HG03159 (cell line): Measurements from ENCODE around the gene ZNF646.

ENCODE experiments used
- ATAC-seq: cut with Tn5 transposase; IDR thresholded peaks from one replicate; pipeline ENCODE4 v1.9.1; 2021; ENCODE audit warnings: mild to moderate bottlenecking, moderate library complexity; ENCODE audit not compliant: unreplicated experiment

ZNF646 gene

DNA sequence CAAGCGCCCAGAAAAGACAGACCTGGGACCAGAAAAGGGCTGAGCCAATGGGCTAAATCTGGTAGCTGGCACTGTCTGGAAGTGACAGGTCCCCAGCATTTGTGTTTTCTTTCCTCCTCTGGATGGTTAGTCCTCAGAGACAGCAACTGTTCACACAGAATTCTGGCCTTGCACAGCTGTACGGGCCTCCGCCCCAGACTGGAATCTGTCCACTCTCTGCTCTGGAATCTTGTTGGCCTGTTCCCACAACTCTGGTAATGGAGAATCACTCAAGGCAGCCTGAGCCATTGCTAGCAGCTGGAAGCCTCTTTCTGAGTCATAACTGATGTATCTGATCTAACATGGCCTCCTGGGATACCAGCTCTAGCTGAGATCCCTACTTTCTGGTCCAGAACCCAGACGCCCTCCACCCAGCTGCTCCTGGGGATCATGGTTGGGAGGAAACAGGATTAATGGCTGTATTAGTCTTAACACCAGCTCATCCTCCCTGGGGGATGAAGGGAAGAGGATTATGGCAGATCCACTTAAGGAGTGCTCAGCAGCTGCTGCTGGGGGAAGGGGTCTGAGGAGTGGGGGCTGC, 9.2 kb upstream of the ZNF646 start:
- no peak for ATAC-seq

DNA sequence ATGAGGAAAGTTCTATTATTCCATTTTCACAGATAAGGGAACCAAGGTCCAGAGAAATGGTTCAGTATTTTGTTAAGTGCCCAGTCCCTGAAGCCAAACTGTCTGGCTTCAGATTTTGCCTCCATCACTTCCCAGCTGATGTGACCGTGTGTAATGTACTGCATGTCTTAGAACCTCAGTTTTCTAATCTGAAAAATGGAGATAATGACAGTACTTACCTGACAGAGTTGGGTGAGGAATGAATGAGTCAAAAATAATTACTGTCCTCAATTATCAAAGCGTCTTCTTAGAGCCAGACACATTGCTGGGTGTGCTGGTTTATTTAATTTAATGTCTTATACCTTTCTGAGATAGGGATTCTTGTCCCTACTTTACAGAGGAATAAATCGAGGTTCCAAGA, 6.9 kb upstream of the ZNF646 start:
- ATAC-seq: no peak

DNA sequence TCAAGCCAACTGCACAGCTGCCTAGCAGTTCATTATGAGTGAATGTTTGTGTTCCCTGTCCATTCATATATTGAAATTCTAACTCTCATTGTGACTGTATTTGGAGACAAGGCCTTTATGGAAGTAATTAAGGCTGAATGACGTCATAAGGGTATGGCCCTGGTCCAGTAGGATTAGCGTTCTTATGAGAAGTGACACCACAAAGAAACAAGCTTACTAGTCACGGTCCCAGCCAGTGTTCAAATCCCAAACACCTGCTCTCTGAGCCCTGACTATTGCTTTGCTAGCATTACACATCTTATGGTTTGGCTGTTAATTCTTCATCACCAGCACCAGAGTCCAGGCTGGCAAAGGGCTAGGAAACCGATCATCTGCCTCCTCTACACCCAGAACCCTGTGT, 2.4 kb upstream of the ZNF646 start:
- no peak for ATAC-seq

DNA sequence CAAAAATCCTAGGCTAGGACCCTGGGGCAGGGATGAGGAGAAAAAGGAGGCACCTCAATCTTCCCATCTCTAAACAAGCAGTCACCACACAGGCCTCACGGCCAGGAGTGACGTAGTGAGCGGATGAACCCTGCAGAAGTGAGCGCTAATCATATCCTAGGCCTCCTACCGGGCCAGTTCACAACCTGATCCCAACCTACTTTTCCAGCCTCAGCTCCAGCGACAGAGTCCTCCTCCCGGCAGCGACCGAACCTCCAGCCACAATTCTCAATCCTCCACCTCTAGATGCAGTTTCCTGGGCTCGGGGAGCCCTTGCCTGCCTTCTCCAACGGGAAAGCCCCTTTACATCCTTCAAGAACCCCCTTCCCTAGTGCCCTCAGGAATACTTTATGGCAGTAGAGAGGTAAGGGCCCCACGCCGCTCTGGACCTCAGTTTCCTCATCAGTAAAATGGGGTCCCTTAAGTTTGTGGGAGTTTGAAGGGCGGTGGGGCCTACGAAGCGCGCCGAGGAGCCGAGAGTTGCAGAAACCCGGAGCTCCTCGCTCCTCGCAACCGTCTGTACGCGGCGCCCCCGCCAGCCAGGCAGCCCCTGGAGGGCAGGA, 1.6 kb upstream of the ZNF646 start:
- ATAC-seq: peak; percentile 2

DNA sequence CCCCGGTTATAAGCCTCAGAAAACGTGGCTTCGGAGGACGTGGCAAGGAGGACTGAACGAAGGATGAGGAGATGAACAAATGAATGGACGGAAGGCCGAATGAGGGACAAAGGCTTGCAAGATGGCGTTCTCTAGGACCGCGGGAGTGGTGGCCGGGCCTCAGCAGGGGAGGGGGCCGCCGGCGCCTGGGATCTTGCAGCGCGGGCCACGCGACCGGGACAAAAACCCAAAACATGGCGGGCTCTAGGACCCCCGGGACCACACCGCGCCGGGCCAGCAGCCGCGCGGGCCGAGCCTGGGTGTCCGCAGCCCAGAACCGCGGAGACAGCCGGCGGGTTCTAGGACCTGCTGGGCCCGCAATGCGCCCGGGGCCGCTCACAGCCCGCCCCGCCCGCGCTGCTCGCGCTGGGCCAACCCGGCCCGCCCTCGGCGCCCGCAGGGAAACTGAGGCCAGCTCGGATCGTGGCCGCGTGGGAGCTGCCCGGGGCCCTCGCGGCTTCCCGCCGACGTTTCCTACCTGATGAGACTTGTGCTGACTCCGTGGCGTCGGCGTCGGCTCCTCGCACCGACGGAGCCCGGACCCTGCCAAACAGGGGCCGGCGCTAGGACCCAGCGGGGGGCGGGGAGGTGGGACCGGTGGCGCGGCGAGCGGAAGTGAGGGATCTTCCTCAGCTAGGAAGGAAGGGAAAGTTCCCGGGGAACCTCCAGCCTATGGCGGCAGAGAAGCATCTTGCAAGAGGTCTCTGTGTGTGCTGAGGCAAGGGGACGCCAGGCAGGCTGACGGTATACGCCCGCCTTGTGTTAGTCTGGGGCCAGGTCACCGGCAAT, 866 bp upstream of the ZNF646 start:
- ATAC-seq: peak; percentile 44

DNA sequence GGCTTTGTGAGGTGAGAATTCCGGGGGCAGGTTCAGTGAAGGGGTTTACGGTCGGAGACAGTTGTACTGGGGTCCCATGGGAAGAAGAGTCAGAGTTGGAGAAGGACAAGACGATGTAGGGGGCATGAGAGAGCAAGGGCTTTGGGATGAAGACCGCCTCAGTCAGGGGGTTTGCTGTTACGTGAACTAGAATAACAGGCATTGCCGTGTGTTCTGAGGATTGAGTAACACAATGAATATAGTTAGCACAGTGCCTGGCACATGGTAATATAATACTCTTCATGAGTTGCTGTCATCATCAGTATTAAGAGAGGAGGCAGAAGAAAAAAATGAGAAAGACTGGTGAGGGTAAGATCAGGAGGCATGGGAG, 577 bp downstream of the ZNF646 start:
- ATAC-seq: no peak

GRCh38 chr16:31076319-31076718, 2.1 kb downstream of the ZNF646 start:
- ATAC-seq: no peak

DNA sequence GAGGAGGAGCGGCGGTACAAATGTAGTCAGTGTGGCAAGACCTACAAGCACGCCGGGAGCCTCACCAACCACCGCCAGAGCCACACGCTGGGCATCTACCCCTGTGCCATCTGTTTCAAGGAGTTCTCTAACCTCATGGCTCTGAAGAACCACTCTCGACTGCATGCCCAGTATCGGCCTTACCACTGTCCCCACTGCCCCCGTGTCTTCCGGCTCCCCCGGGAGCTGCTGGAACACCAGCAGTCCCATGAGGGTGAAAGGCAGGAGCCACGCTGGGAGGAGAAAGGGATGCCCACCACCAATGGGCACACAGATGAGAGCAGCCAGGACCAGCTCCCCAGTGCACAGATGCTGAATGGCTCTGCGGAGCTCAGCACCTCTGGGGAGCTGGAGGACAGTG, 2.8 kb downstream of the ZNF646 start:
- ATAC-seq: no peak

GRCh38 chr16:31077592-31078396, 3.6 kb downstream of the ZNF646 start:
- ATAC-seq: no peak

DNA sequence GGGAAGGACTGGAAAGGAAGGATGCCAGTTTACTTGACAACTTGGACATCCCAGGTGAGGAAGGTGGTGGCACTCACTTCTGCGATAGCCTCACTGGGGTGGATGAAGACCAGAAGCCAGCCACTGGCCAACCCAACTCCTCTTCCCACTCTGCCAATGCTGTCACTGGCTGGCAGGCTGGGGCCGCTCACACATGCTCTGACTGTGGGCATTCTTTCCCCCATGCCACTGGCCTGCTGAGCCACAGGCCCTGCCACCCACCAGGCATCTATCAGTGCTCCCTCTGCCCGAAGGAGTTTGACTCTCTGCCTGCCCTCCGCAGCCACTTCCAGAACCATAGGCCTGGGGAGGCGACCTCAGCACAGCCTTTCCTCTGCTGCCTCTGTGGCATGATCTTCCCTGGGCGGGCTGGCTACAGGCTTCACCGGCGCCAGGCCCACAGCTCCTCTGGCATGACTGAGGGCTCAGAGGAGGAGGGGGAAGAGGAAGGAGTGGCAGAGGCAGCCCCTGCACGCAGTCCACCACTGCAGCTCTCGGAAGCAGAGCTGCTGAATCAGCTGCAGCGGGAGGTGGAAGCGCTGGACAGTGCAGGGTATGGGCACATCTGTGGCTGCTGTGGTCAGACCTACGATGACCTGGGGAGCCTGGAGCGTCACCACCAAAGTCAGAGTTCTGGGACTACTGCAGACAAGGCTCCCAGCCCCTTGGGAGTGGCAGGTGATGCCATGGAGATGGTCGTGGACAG, 4.5 kb downstream of the ZNF646 start:
- no peak for ATAC-seq

DNA sequence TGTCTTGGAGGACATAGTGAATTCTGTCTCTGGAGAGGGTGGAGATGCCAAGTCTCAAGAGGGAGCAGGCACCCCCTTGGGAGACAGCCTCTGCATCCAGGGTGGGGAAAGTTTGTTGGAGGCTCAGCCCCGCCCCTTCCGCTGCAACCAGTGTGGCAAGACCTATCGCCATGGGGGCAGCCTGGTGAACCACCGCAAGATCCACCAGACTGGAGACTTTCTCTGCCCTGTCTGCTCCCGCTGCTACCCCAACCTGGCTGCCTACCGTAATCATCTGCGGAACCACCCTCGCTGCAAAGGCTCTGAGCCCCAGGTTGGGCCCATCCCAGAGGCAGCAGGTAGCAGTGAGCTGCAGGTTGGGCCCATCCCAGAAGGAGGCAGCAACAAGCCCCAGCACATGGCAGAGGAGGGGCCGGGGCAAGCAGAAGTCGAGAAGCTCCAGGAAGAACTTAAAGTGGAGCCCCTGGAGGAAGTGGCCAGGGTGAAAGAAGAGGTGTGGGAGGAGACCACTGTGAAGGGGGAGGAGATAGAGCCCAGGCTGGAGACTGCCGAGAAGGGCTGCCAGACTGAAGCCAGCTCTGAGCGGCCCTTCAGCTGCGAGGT, 5.2 kb downstream of the ZNF646 start:
- no peak for ATAC-seq

DNA sequence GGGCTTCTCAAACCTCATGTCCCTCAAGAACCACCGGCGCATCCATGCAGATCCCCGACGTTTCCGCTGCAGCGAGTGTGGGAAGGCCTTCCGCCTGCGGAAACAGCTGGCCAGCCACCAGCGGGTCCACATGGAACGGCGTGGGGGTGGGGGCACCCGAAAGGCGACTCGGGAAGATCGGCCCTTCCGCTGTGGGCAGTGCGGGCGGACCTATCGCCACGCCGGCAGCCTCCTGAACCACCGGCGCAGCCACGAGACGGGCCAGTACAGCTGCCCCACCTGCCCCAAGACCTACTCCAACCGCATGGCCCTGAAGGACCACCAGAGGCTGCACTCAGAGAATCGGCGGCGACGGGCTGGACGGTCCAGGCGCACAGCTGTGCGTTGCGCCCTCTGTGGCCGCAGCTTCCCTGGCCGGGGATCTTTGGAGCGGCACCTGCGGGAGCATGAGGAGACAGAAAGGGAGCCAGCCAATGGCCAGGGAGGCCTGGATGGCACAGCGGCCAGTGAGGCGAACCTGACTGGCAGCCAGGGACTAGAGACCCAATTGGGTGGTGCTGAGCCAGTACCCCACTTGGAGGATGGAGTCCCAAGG, 5.9 kb downstream of the ZNF646 start:
- no peak for ATAC-seq

- ATAC-seq: no peak
Measured at GRCh38 chr16:31080756-31081419, 6.7 kb downstream of the ZNF646 start.

GRCh38 chr16:31081428-31082351, 7.5 kb downstream of the ZNF646 start:
- ATAC-seq: no peak

DNA sequence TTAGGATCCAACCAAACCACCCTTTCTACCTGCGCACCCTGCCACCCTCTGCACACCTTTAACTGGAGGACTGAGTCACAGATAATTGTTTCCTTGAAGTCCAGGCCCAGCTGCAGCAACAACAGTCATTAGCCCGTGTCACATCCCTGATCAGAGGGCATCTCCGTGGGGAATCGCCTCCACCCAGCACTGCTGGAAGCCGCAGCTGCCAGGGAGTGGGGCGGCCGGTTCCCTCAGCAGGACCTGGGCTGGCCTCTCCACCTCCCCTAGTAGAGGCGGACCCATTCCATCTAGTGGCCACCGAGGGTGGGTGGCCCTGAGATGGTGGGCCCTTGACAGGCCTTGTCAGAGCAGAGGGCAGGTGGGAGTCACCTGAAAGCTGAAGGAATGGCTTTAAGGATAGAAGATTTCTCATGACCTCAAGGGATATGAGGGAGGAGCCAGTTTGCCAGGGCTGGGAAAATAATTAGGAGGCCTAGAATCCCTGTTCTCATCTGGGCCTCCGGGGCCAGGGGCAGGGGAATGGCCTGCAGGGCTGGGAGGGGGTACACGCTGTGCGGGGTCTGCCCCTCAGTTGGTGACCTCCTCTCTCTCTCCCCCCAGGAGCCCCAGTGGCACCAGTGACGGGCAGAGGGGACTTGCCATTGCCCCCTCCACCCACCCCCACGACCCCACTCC, 8.3 kb downstream of the ZNF646 start:
- ATAC-seq: no peak

- ATAC-seq: no peak
Measured at GRCh38 chr16:31083081-31083480, 8.9 kb downstream of the ZNF646 start.

DNA sequence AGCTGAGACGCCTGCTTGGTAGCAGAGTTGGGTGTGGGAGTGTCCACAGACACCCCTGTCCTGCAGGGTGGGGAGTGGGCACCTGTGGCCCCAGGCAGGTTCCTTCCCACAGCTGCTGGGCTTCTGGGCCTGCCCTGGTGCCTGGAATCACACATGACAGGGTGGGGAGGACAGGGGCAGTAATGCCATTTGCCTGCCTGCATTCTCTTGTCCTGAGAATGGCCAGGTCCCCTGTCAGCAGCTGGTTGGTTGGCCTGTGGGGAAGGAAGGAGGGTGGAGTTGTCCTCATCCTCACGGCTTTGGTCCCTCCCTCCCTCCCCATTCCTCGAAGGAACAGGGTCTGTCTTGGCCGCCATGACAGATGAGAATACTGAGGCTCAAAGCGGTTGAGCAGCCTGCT, 9.3 kb downstream of the ZNF646 start:
- no peak for ATAC-seq

DNA sequence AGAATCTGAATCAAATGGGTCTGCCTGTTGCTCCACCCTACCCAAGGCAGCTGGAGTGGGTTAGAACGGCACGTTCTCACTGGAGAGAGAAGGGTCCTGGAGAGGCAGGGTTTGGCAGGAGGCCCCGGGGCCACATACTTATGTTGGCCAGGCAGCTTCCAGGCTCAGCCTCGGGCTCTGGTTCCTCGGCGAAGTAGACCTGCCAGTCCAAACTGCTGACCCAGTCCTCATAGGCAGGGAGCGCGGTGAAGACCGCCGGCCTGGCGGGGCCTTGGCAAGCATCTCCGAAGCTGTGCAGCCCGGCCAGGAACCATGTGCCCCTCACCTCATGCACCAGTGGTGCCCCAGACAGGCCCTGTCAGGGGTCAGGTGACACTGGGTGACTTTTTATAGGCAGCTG, 9.8 kb downstream of the ZNF646 start:
- ATAC-seq: no peak
